Ascending aorta (tissue), 2 donors: Measurements from ENCODE around the gene GPR137B. TPM values are rescaled to one million over a fixed set of nuclear protein-coding genes. Genes with fewer than 3 reads are reported as not detected.
A peak's percentile ranks its signal among the peaks of the same experiment; 100 is the strongest.

Source experiments
- DNase-seq, 2 donors: peaks; one replicate each; pipeline ENCODE4 v3.0.0-alpha.2; 2019; ENCODE audit warnings: low spot score in 2 of 2
- H3K27ac ChIP-seq, 2 donors: fragments of 200-600 bp; sonication (generic); one replicate each; pipeline ENCODE4 v1.5.1; 2016 to 2017; ENCODE audit warnings: mild to moderate bottlenecking in 1 of 2
- H3K27me3 ChIP-seq: fragments of 200-600 bp; sonication (generic); one replicate; pipeline ENCODE4 v1.5.1; 2017
- H3K36me3 ChIP-seq, 2 donors: fragments of 200-600 bp; sonication (generic); one replicate each; pipeline ENCODE4 v1.5.1; 2016
- H3K4me1 ChIP-seq, 2 donors: fragments of 200-600 bp; sonication (generic); one replicate each; pipeline ENCODE4 v1.5.1; 2016 to 2017; ENCODE audit warnings: mild to moderate bottlenecking in 1 of 2
- H3K4me3 ChIP-seq, 2 donors: fragments of 200-600 bp; sonication (generic); one replicate each; pipeline ENCODE4 v1.5.1; 2016 to 2017; ENCODE audit warnings: mild to moderate bottlenecking in 1 of 2
- H3K9me3 ChIP-seq, 2 donors: fragments of 200-600 bp; sonication (generic); one replicate each; pipeline ENCODE4 v1.5.1; 2016
- CTCF ChIP-seq, 3 experiments: fragments of 200-600 bp in 2 of 3; fragments of 450-650 bp in 1 of 3; sonication (generic) in 2 of 3; IDR thresholded peaks; one replicate each; pipeline ENCODE4 v1.5.1; 2016 to 2019; ENCODE audit warnings: antibody characterized with exemption in 3 of 3, mild to moderate bottlenecking in 1 of 3, moderate library complexity in 1 of 3
- intact Hi-C: fragments of 100-400 bp; cut with DNase I; formaldehyde crosslinking; loops from one replicate; pipeline ENCODE4 v1.15.1; 2023
- total RNA-seq: library from RNA; depleted of rRNA; stranded (reverse); fragments of >200 nt; gene quantifications from one replicate; pipeline ENCODE4 v1.1.0, GENCODE V29; 2016

GPR137B gene
- total RNA-seq, 1 donor from 2014 or later: 22.5 TPM

GRCh38 chr1:236201786-236202185, 59.4 kb downstream of the GPR137B start:
- TF ChIP-seq CTCF (IDR thresholded peaks at IDR 0.05): no peak
- Histone ChIP-seq H3K4me3 (no peak overlapping the region), H3K27me3 (no peaks in the 10 kb centered on the region), H3K27ac (no peak overlapping the region), H3K9me3 (peaks cover 9 to 44% of the 10 kb centered on the region in 2 donors), H3K36me3 (peaks cover 9 to 14% of the 10 kb centered on the region in 2 donors), H3K4me1 (no peaks in the 10 kb centered on the region)
- DNase-seq: no peak
- intact Hi-C loops: no loop called here

- intact Hi-C loops: no loop called here
- Histone ChIP-seq H3K27me3 (no peaks in the 10 kb centered on the region), H3K4me1 (no peaks in the 10 kb centered on the region), H3K9me3 (peaks cover 5 to 28% of the 10 kb centered on the region in 2 donors), H3K27ac (no peak overlapping the region), H3K4me3 (no peak overlapping the region), H3K36me3 (peaks cover 12 to 14% of the 10 kb centered on the region in 2 donors)
- no peak for DNase-seq
- no peak for TF ChIP-seq CTCF (IDR thresholded peaks at IDR 0.05)
These were observed 61.7 kb downstream of the GPR137B start for GRCh38 chr1:236204039-236204438.

GRCh38 chr1:236204656-236205055, 62.3 kb downstream of the GPR137B start:
- no peak overlapping the region for H3K27ac ChIP-seq
- intact Hi-C loops: no loop called here
- H3K4me3 ChIP-seq: no peak overlapping the region
- H3K4me1 ChIP-seq: no peaks in the 10 kb centered on the region
- no peak for TF ChIP-seq CTCF (IDR thresholded peaks at IDR 0.05)
- H3K36me3 ChIP-seq: peaks cover 12 to 14% of the 10 kb centered on the region in 2 donors
- peaks cover 4 to 28% of the 10 kb centered on the region in 2 donors for H3K9me3 ChIP-seq
- DNase-seq: no peak
- H3K27me3 ChIP-seq: no peaks in the 10 kb centered on the region

GRCh38 chr1:236206548-236206947, 64.2 kb downstream of the GPR137B start:
- H3K27ac ChIP-seq: no peak overlapping the region
- H3K4me1 ChIP-seq: no peaks in the 10 kb centered on the region
- no peak for TF ChIP-seq CTCF (IDR thresholded peaks at IDR 0.05)
- peaks cover 12 to 14% of the 10 kb centered on the region in 2 donors for H3K36me3 ChIP-seq
- H3K9me3 ChIP-seq: peaks cover 3 to 17% of the 10 kb centered on the region in 2 donors
- peak; percentile 16 to 65 for DNase-seq
- no peaks in the 10 kb centered on the region for H3K27me3 ChIP-seq
- H3K4me3 ChIP-seq: no peak overlapping the region
- intact Hi-C loops: no loop called here

- TF ChIP-seq CTCF (IDR thresholded peaks at IDR 0.05): no peak
- peaks cover 0 to 11% of the 10 kb centered on the region in 2 donors for H3K9me3 ChIP-seq
- H3K27me3 ChIP-seq: no peaks in the 10 kb centered on the region
- H3K27ac ChIP-seq: no peak overlapping the region
- peaks cover 7 to 10% of the 10 kb centered on the region in 2 donors for H3K36me3 ChIP-seq
- no peaks in the 10 kb centered on the region for H3K4me1 ChIP-seq
- H3K4me3 ChIP-seq: no peak overlapping the region
- no peak for DNase-seq
- intact Hi-C loops: no loop called here
These were observed 64.8 kb downstream of the GPR137B start for GRCh38 chr1:236207121-236207520.

GRCh38 chr1:236207569-236207968, 65.2 kb downstream of the GPR137B start:
- Histone ChIP-seq H3K27ac (no peak overlapping the region), H3K9me3 (peaks cover 0 to 9% of the 10 kb centered on the region in 2 donors), H3K4me3 (no peak overlapping the region), H3K36me3 (peaks cover 3 to 7% of the 10 kb centered on the region in 2 donors), H3K27me3 (no peaks in the 10 kb centered on the region), H3K4me1 (no peaks in the 10 kb centered on the region)
- intact Hi-C loops: no loop called here
- no peak for TF ChIP-seq CTCF (IDR thresholded peaks at IDR 0.05)
- DNase-seq: no peak
